ENCODE measurements around the gene LYZL1.

Gene LYZL1

GRCh38 chr10:29345144-29345909, 56.5 kb downstream of the LYZL1 start:
- H3K4me3 ChIP-seq (ENCODE audit: low read depth, low read length) = no peak overlapping the region
- no peak for TF ChIP-seq MYC (IDR thresholded peaks at IDR 0.05; ENCODE audit: low read depth, low read length)
- no peak for TF ChIP-seq CTCF (IDR thresholded peaks at IDR 0.05; ENCODE audit: low read depth, low read length)
- no peak for TF ChIP-seq MAX (IDR thresholded peaks at IDR 0.05; ENCODE audit: low read depth, low read length)
- TF ChIP-seq POLR2A (IDR thresholded peaks at IDR 0.05; ENCODE audit: extremely low read depth, insufficient read length) = no peak
- DNase-seq (ENCODE audit: low read depth) = no peak

- TF ChIP-seq MYC (IDR thresholded peaks at IDR 0.05; ENCODE audit: low read depth, low read length) (no peak), POLR2A (IDR thresholded peaks at IDR 0.05; ENCODE audit: extremely low read depth, insufficient read length) (no peak), CTCF (IDR thresholded peaks at IDR 0.05; ENCODE audit: low read depth, low read length) (no peak), MAX (IDR thresholded peaks at IDR 0.05; ENCODE audit: low read depth, low read length) (no peak)
- no peak for DNase-seq (ENCODE audit: low read depth)
- H3K4me3 ChIP-seq (ENCODE audit: low read depth, low read length) = no peak overlapping the region
Observed at GRCh38 chr10:29345910-29346209, 57.0 kb downstream of the LYZL1 start.

DNA sequence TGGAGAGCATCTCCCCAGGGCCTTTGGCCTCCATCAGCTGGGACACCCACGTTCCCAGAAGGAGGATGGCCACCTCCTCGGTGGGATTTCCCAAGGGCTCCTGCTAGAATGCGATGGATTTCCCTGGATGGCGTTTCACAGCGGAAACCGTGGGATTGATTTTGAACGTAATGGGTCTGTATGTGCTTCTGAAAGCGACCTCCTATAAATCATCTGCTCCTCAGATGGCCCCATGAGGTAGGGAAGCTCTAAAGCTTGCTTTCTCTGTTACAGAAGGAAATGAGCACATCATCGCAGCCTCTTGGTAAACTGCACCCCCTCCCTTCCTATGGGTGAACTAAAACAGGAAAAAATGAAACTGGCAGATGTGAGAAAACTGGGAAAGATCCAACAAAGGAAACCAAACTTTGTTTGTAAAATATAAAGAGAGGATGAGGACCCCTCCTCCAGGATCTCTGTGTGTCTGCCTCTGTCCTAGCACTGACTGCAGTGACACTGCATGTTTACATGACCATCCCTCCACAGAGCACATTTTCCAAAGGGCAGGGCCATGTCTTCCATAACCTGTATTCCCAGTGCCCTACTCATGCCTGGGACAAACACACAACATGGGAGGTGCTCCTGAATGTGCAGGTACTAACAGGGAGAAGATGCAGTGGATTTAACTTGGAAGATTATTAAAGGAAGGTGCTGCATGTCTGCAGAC, 57.6 kb downstream of the LYZL1 start:
- TF ChIP-seq MYC (IDR thresholded peaks at IDR 0.05; ENCODE audit: low read depth, low read length) = no peak
- no peak for TF ChIP-seq POLR2A (IDR thresholded peaks at IDR 0.05; ENCODE audit: extremely low read depth, insufficient read length)
- no peak for TF ChIP-seq CTCF (IDR thresholded peaks at IDR 0.05; ENCODE audit: low read depth, low read length)
- no peak overlapping the region for H3K4me3 ChIP-seq (ENCODE audit: low read depth, low read length)
- DNase-seq (ENCODE audit: low read depth) = no peak

DNA sequence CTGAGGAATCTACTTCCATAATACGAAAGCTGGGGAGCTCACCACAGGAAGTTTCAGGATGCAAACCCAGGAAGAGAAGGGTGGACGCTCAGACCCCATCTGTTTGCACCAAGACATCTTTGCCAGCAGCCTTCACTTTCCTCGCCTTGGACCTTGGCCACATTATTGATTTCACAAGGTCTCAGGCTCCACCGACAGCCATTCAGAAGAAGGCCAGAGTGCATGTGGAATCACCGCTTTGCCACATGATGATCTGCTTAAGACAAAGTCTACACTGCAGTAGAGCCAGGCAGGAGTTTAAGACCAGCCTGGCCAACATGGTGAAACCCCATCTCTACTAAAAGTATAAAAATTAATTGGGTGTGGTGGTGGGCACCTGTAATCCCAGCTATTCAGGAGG, 60.0 kb downstream of the LYZL1 start:
- TF ChIP-seq MYC (IDR thresholded peaks at IDR 0.05; ENCODE audit: low read depth, low read length) (no peak), CTCF (IDR thresholded peaks at IDR 0.05; ENCODE audit: low read depth, low read length) (no peak), MAX (IDR thresholded peaks at IDR 0.05; ENCODE audit: low read depth, low read length) (no peak)
- no peak for DNase-seq (ENCODE audit: low read depth)
- H3K4me3 ChIP-seq (ENCODE audit: low read depth, low read length) = no peak overlapping the region

DNA sequence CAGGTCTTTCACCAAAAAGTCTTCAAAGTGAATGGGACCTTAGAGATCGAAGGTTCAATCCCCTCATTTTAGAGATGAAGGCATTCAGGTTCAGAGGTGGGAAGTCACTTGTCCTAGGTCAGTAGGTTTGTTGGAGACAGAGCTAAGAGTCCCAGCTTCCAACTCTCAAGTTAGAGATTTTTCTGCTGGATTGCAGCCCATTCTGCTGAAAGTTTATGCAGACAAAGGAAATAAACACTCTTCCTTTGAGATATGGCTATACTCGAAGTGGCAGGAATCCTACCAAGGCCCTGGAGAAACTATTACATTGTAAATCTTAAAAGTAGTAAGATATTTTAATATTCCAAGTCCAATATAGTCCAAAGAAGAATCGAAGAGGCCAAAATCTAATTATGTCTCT, 64.4 kb downstream of the LYZL1 start:
- DNase-seq (ENCODE audit: low read depth) = no peak
- H3K4me3 ChIP-seq (ENCODE audit: low read depth, low read length) = no peak overlapping the region
- TF ChIP-seq MYC (IDR thresholded peaks at IDR 0.05; ENCODE audit: low read depth, low read length) (no peak), MAX (IDR thresholded peaks at IDR 0.05; ENCODE audit: low read depth, low read length) (no peak)

DNA sequence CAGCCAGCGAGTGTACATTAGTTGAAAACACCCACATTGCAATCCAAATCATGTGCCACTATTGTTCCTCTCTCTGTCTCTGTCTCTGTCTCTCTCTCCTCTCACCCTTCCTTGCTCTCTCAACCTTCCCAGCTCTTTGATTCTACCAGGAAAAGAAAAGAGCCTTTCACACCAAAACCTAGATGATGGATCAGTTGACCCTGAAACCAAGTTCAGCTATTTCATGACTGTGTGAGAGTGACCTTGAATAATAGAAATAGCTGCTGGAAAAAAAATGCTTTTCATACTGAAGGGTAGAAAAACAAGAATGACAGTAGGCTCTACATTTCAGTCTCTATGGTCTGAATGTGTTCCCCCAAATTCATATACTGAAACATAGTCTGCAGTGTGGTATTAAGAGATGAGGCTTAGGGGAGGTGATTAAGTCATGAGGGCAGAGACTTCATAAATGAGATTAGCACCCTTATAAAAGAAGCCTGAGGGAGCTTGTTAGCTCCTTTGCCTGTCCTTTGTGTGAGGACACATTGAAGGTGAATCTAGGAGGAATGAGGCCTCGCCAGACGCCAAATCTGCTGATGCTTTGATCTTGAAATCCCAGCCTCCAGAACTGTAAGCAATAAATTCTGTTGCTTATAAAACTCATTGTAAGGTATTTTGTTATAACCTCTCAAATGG, 65.2 kb downstream of the LYZL1 start:
- H3K4me3 ChIP-seq (ENCODE audit: low read depth, low read length) = no peak overlapping the region
- TF ChIP-seq CTCF (IDR thresholded peaks at IDR 0.05; ENCODE audit: low read depth, low read length) (no peak), POLR2A (IDR thresholded peaks at IDR 0.05; ENCODE audit: extremely low read depth, insufficient read length) (no peak)
- DNase-seq (ENCODE audit: low read depth) = no peak

Measured in NB4 (cell line).